ENCODE measurements around the gene BPHL.

The BPHL gene

DNA sequence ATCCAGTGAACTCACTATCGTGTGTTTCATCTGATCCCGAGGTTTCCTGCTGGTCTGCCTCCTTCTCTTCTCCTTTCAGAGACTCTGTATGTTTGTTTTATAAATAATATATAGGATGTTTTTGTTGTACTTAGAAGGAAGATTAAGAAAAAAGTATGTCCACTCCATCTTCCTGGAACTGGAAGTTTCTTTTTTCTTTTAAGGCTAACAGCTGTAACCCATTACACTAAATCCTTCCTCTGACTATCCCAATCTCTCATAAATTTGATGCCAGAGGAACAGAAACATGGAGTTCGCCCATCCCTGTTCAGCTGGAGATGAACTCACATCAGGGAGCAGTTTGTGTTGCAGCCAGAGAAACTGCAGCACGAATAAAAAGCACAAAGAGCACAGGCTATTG is 29.5 kb upstream of the BPHL start:
- Histone ChIP-seq H3K4me2 (no peak overlapping the region), H3K4me1 (ENCODE audit: low read depth, poor library complexity, severe bottlenecking) (no peaks in the 10 kb centered on the region), H3K36me3 (ENCODE audit: insufficient read depth) (no peaks in the 10 kb centered on the region; the same call in 1 of the 2 replicates), H3K27me3 (ENCODE audit: insufficient read depth, low read depth) (no peaks in the 10 kb centered on the region), H3K27ac (no peak overlapping the region), H4K20me1 (ENCODE audit: insufficient read depth) (no peaks in the 10 kb centered on the region), H3K79me2 (ENCODE audit: insufficient read depth, low read depth) (no peaks in the 10 kb centered on the region), H3K4me3 (IDR thresholded peaks at IDR 0.05; ENCODE audit: insufficient read depth, low read depth, low read length) (no peak overlapping the region), H2AFZ (ENCODE audit: low read depth) (no peak overlapping the region), H3K9ac (no peak overlapping the region)
- TF ChIP-seq, protein P1, sequence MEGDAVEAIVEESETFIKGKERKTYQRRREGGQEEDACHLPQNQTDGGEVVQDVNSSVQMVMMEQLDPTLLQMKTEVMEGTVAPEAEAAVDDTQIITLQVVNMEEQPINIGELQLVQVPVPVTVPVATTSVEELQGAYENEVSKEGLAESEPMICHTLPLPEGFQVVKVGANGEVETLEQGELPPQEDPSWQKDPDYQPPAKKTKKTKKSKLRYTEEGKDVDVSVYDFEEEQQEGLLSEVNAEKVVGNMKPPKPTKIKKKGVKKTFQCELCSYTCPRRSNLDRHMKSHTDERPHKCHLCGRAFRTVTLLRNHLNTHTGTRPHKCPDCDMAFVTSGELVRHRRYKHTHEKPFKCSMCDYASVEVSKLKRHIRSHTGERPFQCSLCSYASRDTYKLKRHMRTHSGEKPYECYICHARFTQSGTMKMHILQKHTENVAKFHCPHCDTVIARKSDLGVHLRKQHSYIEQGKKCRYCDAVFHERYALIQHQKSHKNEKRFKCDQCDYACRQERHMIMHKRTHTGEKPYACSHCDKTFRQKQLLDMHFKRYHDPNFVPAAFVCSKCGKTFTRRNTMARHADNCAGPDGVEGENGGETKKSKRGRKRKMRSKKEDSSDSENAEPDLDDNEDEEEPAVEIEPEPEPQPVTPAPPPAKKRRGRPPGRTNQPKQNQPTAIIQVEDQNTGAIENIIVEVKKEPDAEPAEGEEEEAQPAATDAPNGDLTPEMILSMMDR (conservative IDR thresholded peaks at IDR 0.05; ENCODE audit: low read depth, low read length) = no peak

DNA sequence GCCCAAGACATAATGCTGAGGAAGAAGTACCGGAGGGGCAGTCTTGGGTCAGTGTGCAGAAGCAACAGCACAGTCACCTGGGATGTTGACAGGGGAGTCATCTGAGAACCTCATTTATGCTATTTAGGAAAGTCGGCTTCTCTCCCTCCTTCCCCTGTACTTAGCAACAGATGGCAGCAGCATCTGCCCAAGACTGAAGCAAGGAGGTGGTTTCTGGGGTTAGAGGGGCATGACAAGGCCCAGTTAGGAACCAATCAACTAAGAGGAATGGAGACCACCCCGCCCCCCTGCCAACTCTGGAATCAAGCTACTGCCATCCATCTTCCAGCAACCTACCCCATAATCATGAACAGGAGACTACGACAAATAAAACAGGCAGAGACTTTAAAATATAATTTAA is 28.5 kb upstream of the BPHL start:
- no peaks in the 10 kb centered on the region for H3K27me3 ChIP-seq (ENCODE audit: insufficient read depth, low read depth)
- no peak overlapping the region for H2AFZ ChIP-seq (ENCODE audit: low read depth)
- TF ChIP-seq, protein P1 (conservative IDR thresholded peaks at IDR 0.05; ENCODE audit: low read depth, low read length) = no peak
- H4K20me1 ChIP-seq (ENCODE audit: insufficient read depth) = no peaks in the 10 kb centered on the region
- H3K4me2 ChIP-seq = no peak overlapping the region
- H3K27ac ChIP-seq = no peak overlapping the region
- H3K4me1 ChIP-seq (ENCODE audit: low read depth, poor library complexity, severe bottlenecking) = no peaks in the 10 kb centered on the region
- H3K4me3 ChIP-seq (IDR thresholded peaks at IDR 0.05; ENCODE audit: insufficient read depth, low read depth, low read length) = no peak overlapping the region
- no peaks in the 10 kb centered on the region; the same call in 1 of the 2 replicates for H3K36me3 ChIP-seq (ENCODE audit: insufficient read depth)
- H3K9ac ChIP-seq = no peak overlapping the region
- H3K79me2 ChIP-seq (ENCODE audit: insufficient read depth, low read depth) = no peaks in the 10 kb centered on the region

DNA sequence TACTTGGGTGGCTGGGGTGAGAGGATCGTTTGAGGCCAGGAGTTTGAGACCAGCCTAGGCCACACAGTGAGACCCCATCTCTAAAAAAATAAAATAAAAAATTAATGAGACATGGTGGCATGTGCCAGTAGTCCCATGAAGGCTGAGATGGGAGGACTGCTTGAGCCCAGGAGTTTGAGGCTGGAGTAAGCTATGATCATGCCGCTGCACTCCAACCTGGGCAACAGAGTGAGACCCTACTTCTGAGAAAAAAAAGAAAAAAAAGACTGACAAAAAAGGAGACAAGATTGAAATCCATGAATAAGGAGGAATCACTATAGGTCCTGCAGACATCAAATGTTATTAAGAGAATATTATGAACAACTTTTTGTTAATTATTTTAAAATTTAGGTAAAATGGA is 23.7 kb upstream of the BPHL start:
- H2AFZ ChIP-seq (ENCODE audit: low read depth) = no peak overlapping the region
- no peaks in the 10 kb centered on the region for H4K20me1 ChIP-seq (ENCODE audit: insufficient read depth)
- no peak overlapping the region for H3K4me2 ChIP-seq
- H3K36me3 ChIP-seq (ENCODE audit: insufficient read depth) = no peaks in the 10 kb centered on the region; the same call in 1 of the 2 replicates
- H3K4me3 ChIP-seq (IDR thresholded peaks at IDR 0.05; ENCODE audit: insufficient read depth, low read depth, low read length) = no peak overlapping the region
- H3K79me2 ChIP-seq (ENCODE audit: insufficient read depth, low read depth) = no peaks in the 10 kb centered on the region
- H3K4me1 ChIP-seq (ENCODE audit: low read depth, poor library complexity, severe bottlenecking) = no peaks in the 10 kb centered on the region
- no peaks in the 10 kb centered on the region for H3K27me3 ChIP-seq (ENCODE audit: insufficient read depth, low read depth)
- H3K27ac ChIP-seq = no peak overlapping the region
- TF ChIP-seq, protein P1 (conservative IDR thresholded peaks at IDR 0.05; ENCODE audit: low read depth, low read length) = no peak
- no peak overlapping the region for H3K9ac ChIP-seq

DNA sequence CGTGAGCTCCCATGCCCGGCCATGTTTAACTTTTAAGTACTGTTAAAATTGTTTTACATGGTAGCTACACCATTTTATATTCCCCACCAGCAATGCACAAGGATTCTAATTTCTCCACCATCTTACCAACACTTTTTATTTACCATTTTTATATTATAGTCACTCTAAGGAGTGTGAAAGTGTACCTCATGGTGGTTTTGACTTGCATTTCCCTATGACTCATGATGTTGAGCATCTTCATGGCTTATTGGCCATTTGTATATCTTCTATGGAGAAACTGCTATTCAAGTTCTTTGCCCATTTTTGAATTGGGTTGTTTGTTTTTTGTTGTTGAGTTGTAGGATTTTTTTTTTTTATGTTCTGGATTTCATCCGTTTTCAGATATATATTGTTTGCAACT is 15.6 kb upstream of the BPHL start:
- H3K27ac ChIP-seq = no peak overlapping the region
- no peak overlapping the region for H3K9ac ChIP-seq
- TF ChIP-seq, protein P1 (conservative IDR thresholded peaks at IDR 0.05; ENCODE audit: low read depth, low read length) = no peak
- H2AFZ ChIP-seq (ENCODE audit: low read depth) = no peak overlapping the region
- no peak overlapping the region for H3K4me3 ChIP-seq (IDR thresholded peaks at IDR 0.05; ENCODE audit: insufficient read depth, low read depth, low read length)
- H3K79me2 ChIP-seq (ENCODE audit: insufficient read depth, low read depth) = no peaks in the 10 kb centered on the region
- H3K36me3 ChIP-seq (ENCODE audit: insufficient read depth) = no peaks in the 10 kb centered on the region; the same call in 1 of the 2 replicates
- H3K4me1 ChIP-seq (ENCODE audit: low read depth, poor library complexity, severe bottlenecking) = no peaks in the 10 kb centered on the region
- H3K4me2 ChIP-seq = no peak overlapping the region
- H4K20me1 ChIP-seq (ENCODE audit: insufficient read depth) = no peaks in the 10 kb centered on the region
- no peaks in the 10 kb centered on the region for H3K27me3 ChIP-seq (ENCODE audit: insufficient read depth, low read depth)
